OCI-LY7 (cell line): ENCODE results near the gene RNF111. TPM values are rescaled to one million over a fixed set of nuclear protein-coding genes. Genes with fewer than 3 reads are reported as not detected.

Source experiments
- BruUV-seq: library from RNA; stranded (reverse); fragments of 400-500 nt; replicated peaks from 2 replicates; lab custom pipeline; 2021; lab: Mats Ljungman, UMichigan
- CTCF ChIA-PET: fragments of 300-600 bp; sonication (Branson Sonifier 250); formaldehyde crosslinking; loops from one replicate; lab custom pipeline; 2022; ENCODE audit warnings: antibody characterized with exemption; ENCODE audit not compliant: unreplicated experiment; lab: Charles Lee
- POLR2A ChIA-PET: fragments of 300-600 bp; sonication (Branson Sonifier 250); formaldehyde crosslinking; loops from one replicate; lab custom pipeline; 2022; ENCODE audit warnings: antibody characterized with exemption; lab: Charles Lee
- DNase-seq: peaks from one replicate; pipeline ENCODE4 v3.0.0-alpha.2; 2015; ENCODE audit warnings: low spot score
- H2AFZ ChIP-seq: fragments of 200-600 bp; sonication (generic), shearing (Covaris generic); 2 replicates; pipeline ENCODE4 v1.6.1; 2014; ENCODE audit warnings: mild to moderate bottlenecking, antibody characterized with exemption, low read length, moderate library complexity
- H3K27ac ChIP-seq: fragments of 200-600 bp; sonication (generic); 2 replicates; pipeline ENCODE4 v1.5.1; 2014; ENCODE audit warnings: mixed run types, low read depth, mild to moderate bottlenecking, moderate library complexity, low read length, inconsistent platforms; ENCODE audit not compliant: poor library complexity, severe bottlenecking
- H3K36me3 ChIP-seq: fragments of 200-600 bp; sonication (generic); 2 replicates; pipeline ENCODE4 v1.6.1; 2014; ENCODE audit warnings: mild to moderate bottlenecking, antibody characterized with exemption, low read length, moderate library complexity, mixed read lengths; ENCODE audit not compliant: insufficient read depth
- H3K4me1 ChIP-seq: fragments of 200-600 bp; sonication (generic); 2 replicates; pipeline ENCODE4 v1.5.1; 2014; ENCODE audit warnings: mild to moderate bottlenecking, low read length; ENCODE audit not compliant: insufficient read depth, poor library complexity, severe bottlenecking
- H3K4me2 ChIP-seq: fragments of 200-600 bp; sonication (generic); 2 replicates; pipeline ENCODE4 v1.6.1; 2014; ENCODE audit warnings: mild to moderate bottlenecking, low read length
- H3K4me3 ChIP-seq: fragments of 200-600 bp; sonication (generic); 2 replicates; pipeline ENCODE4 v1.5.1; 2014; ENCODE audit warnings: mild to moderate bottlenecking, low read depth, low read length; ENCODE audit not compliant: poor library complexity, severe bottlenecking
- H3K79me2 ChIP-seq: fragments of 200-600 bp; sonication (generic); 2 replicates; pipeline ENCODE4 v1.6.1; 2016; ENCODE audit warnings: low read depth, mild to moderate bottlenecking, low read length, moderate library complexity, mixed read lengths; ENCODE audit not compliant: insufficient read depth
- H3K9me2 ChIP-seq: fragments of 200-600 bp; sonication (generic); 2 replicates; pipeline ENCODE4 v1.6.1; 2016; ENCODE audit warnings: mild to moderate bottlenecking, low read length, mixed read lengths; ENCODE audit not compliant: insufficient read depth
- H3K9me3 ChIP-seq: fragments of 200-600 bp; sonication (generic); 2 replicates; pipeline ENCODE4 v1.6.1; 2014; ENCODE audit warnings: mild to moderate bottlenecking, mixed run types, low read length, mixed read lengths
- H4K20me1 ChIP-seq: fragments of 200-600 bp; sonication (generic); 2 replicates; pipeline ENCODE4 v1.6.1; 2014; ENCODE audit warnings: mild to moderate bottlenecking, antibody characterized with exemption, low read length, moderate library complexity, mixed read lengths; ENCODE audit not compliant: insufficient read depth
- CTCF ChIP-seq: fragments of 200-600 bp; sonication (generic); conservative IDR thresholded peaks from 2 replicates; pipeline ENCODE4 v1.5.1; 2014; ENCODE audit warnings: mild to moderate bottlenecking, antibody characterized with exemption, low read length, moderate library complexity, mixed read lengths
- EZH2phosphoT487 ChIP-seq: fragments of 200-600 bp; sonication (generic); IDR thresholded peaks from 2 replicates; pipeline ENCODE4 v1.6.1; 2018; ENCODE audit warnings: low read depth, borderline replicate concordance, mild to moderate bottlenecking, mixed run types, antibody characterized with exemption, low read length, moderate library complexity, mixed read lengths
- intact Hi-C: fragments of 100-400 bp; cut with micrococcal nuclease; formaldehyde crosslinking; loops from one replicate; pipeline ENCODE4 v1.10.0; 2022; ENCODE audit not compliant: unreplicated experiment
- total RNA-seq, 2 experiments: library from RNA; depleted of rRNA in 1 of 2; stranded (reverse); fragments of >200 nt in 1 of 2; shearing (Covaris generic) in 1 of 2; gene quantifications; 2 replicates each; pipeline ENCODE4 v1.2.3, GENCODE V29; 2014 to 2022

Gene RNF111
- total RNA-seq, 2 experiments from 2014 or later = 19.2 to 42.7 TPM

GRCh38 chr15:59069430-59069829 lies 82.0 kb downstream of the RNF111 start:
- no peaks in the 10 kb centered on the region for H3K9me3 ChIP-seq
- H3K4me2 ChIP-seq = no peak overlapping the region
- H3K27ac ChIP-seq = no peak overlapping the region
- no TSS peak for BruUV-seq
- H3K36me3 ChIP-seq = peaks cover 83% of the 10 kb centered on the region
- ChIA-PET POLR2A (interaction anchor here (0.7 to 0.9 kb wide), 5 partner anchors 10 to 192 kb away, joined by 3 to 4 read pairs (median 4); no protein-coding TSS in a partner anchor), CTCF (no interaction called here)
- intact Hi-C loops = no loop called here
- no peaks in the 10 kb centered on the region for H4K20me1 ChIP-seq
- TF ChIP-seq EZH2phosphoT487 = no peak
- no peak for TF ChIP-seq CTCF
- no peak overlapping the region for H3K4me3 ChIP-seq
- no peak overlapping the region for H2AFZ ChIP-seq
- no peak for DNase-seq
- H3K9me2 ChIP-seq = no peaks in the 10 kb centered on the region
- no peaks in the 10 kb centered on the region for H3K4me1 ChIP-seq
- H3K79me2 ChIP-seq = no peaks in the 10 kb centered on the region

GRCh38 chr15:59074607-59075006 lies 87.1 kb downstream of the RNF111 start:
- no peak overlapping the region for H3K4me3 ChIP-seq
- no peaks in the 10 kb centered on the region for H3K9me2 ChIP-seq
- TF ChIP-seq EZH2phosphoT487 (no peak), CTCF (no peak)
- H3K36me3 ChIP-seq = peaks cover 71% of the 10 kb centered on the region
- ChIA-PET POLR2A (interaction anchor here (0.8 kb wide), 1 partner anchor 10 kb away, joined by 10 read pairs; no protein-coding TSS in a partner anchor), CTCF (no interaction called here)
- no peaks in the 10 kb centered on the region for H3K9me3 ChIP-seq
- H3K4me1 ChIP-seq = no peaks in the 10 kb centered on the region
- no peaks in the 10 kb centered on the region; the same call in 1 of the 2 replicates for H3K79me2 ChIP-seq
- H3K4me2 ChIP-seq = no peak overlapping the region
- no peaks in the 10 kb centered on the region for H4K20me1 ChIP-seq
- no peak overlapping the region for H3K27ac ChIP-seq
- no TSS peak for BruUV-seq
- no peak for DNase-seq
- H2AFZ ChIP-seq = no peak overlapping the region
- intact Hi-C loops = no loop called here

GRCh38 chr15:59087731-59088130 lies 100.3 kb downstream of the RNF111 start:
- Histone ChIP-seq H3K27ac (no peak overlapping the region), H3K4me1 (peaks cover 5% of the 10 kb centered on the region), H3K9me2 (no peaks in the 10 kb centered on the region), H4K20me1 (no peaks in the 10 kb centered on the region), H3K36me3 (peaks cover 79% of the 10 kb centered on the region), H3K4me2 (no peak overlapping the region), H3K9me3 (no peaks in the 10 kb centered on the region), H2AFZ (no peak overlapping the region), H3K79me2 (no peaks in the 10 kb centered on the region), H3K4me3 (no peak overlapping the region)
- BruUV-seq = no TSS peak
- TF ChIP-seq CTCF (no peak), EZH2phosphoT487 (no peak)
- ChIA-PET CTCF (no interaction called here), POLR2A (interaction anchor here (1.1 to 1.6 kb wide), 2 partner anchors 10 to 20 kb away, joined by 3 read pairs; no protein-coding TSS in a partner anchor)
- no peak for DNase-seq
- intact Hi-C loops = no loop called here
